IMR-90 (cell line): ENCODE measurements around the gene OR7A17. TPM values are rescaled to one million over a fixed set of nuclear protein-coding genes. Genes with fewer than 3 reads are reported as not detected.

ENCODE experiments used
- ATAC-seq: fragments of 200-7000 bp; cut with Tn5 transposase; 2 replicates; pipeline ENCODE4 v1.9.1; 2020; ENCODE audit warnings: low read depth, mild to moderate bottlenecking, moderate library complexity
- BruUV-seq: library from RNA; stranded (reverse); fragments of 400-500 nt; replicated peaks from 2 replicates; lab custom pipeline; 2021; lab: Mats Ljungman, UMichigan
- CTCF ChIA-PET: fragments of 300-600 bp; formaldehyde crosslinking; extraction: SDS; loops from one replicate; lab custom pipeline; 2021; ENCODE audit warnings: antibody characterized with exemption; lab: Yijun Ruan, JAX
- POLR2A ChIA-PET: fragments of 300-600 bp; sonication (Branson Sonifier 250); formaldehyde crosslinking; loops from one replicate; lab custom pipeline; 2022; ENCODE audit warnings: antibody characterized with exemption; ENCODE audit not compliant: unreplicated experiment; lab: Charles Lee
- DNase-seq: peaks from one replicate; pipeline ENCODE4 v3.0.0; 2013
- H2AFZ ChIP-seq: replicated peaks from 2 replicates; pipeline ENCODE3; 2013; ENCODE audit warnings: low read length, mild to moderate bottlenecking; ENCODE audit not compliant: poor library complexity
- H2AK5ac ChIP-seq: 2 replicates; pipeline ENCODE4 v1.6.1; 2013; ENCODE audit warnings: low read depth, low read length, inconsistent platforms
- H2AK9ac ChIP-seq: replicated peaks from 2 replicates; pipeline ENCODE3; 2013; ENCODE audit warnings: mild to moderate bottlenecking, low read depth, low read length, moderate library complexity; ENCODE audit not compliant: poor library complexity
- H2BK120ac ChIP-seq: 2 replicates; pipeline ENCODE4 v1.6.1; 2013; ENCODE audit warnings: low read depth, low read length, inconsistent platforms
- H2BK15ac ChIP-seq: 3 replicates; pipeline ENCODE4 v1.6.1; 2013; ENCODE audit warnings: low read depth, low read length, inconsistent platforms
- H2BK20ac ChIP-seq: 2 replicates; pipeline ENCODE4 v1.6.1; 2013; ENCODE audit warnings: low read depth, mild to moderate bottlenecking, inconsistent platforms, low read length, moderate library complexity
- H2BK5ac ChIP-seq: 2 replicates; pipeline ENCODE4 v1.6.1; 2013; ENCODE audit warnings: mild to moderate bottlenecking, low read depth, low read length, inconsistent platforms; ENCODE audit not compliant: poor library complexity, severe bottlenecking
- H3K14ac ChIP-seq: replicated peaks from 2 replicates; pipeline ENCODE4 v1.6.1; 2013; ENCODE audit warnings: low read depth, low read length, inconsistent platforms
- H3K18ac ChIP-seq: 2 replicates; pipeline ENCODE4 v1.6.1; 2013; ENCODE audit warnings: low read depth, low read length, control low read depth
- H3K23ac ChIP-seq: 2 replicates; pipeline ENCODE4 v1.6.1; 2013; ENCODE audit warnings: low read depth, low read length, inconsistent platforms
- H3K27ac ChIP-seq: 2 replicates; pipeline ENCODE4 v1.5.1; 2013; ENCODE audit warnings: mild to moderate bottlenecking, control low read depth, low read length; ENCODE audit not compliant: insufficient read depth
- H3K27me3 ChIP-seq: 2 replicates; pipeline ENCODE4 v1.6.1; 2013; ENCODE audit warnings: low read length; ENCODE audit not compliant: control insufficient read depth, insufficient read depth
- H3K36me3 ChIP-seq: 2 replicates; pipeline ENCODE4 v1.6.1; 2013; ENCODE audit warnings: low read length, mixed read lengths; ENCODE audit not compliant: control insufficient read depth, insufficient read depth
- H3K4ac ChIP-seq: 2 replicates; pipeline ENCODE4 v1.6.1; 2013; ENCODE audit warnings: low read depth, low read length, inconsistent platforms
- H3K4me1 ChIP-seq: 2 replicates; pipeline ENCODE4 v1.6.1; 2013; ENCODE audit warnings: low read length, mixed read lengths; ENCODE audit not compliant: control insufficient read depth, insufficient read depth
- H3K4me2 ChIP-seq: 2 replicates; pipeline ENCODE4 v1.6.1; 2013; ENCODE audit warnings: low read depth, mild to moderate bottlenecking, control low read depth, low read length, moderate library complexity
- H3K4me3 ChIP-seq: 2 replicates; pipeline ENCODE4 v1.5.1; 2013; ENCODE audit warnings: low read depth, mild to moderate bottlenecking, control low read depth, low read length, moderate library complexity; ENCODE audit not compliant: insufficient read depth
- H3K56ac ChIP-seq: 2 replicates; pipeline ENCODE4 v1.6.1; 2013; ENCODE audit warnings: low read length, inconsistent platforms; ENCODE audit not compliant: insufficient read depth; ENCODE audit errors: extremely low read depth
- H3K79me1 ChIP-seq, 2 experiments: 2 replicates each; pipeline ENCODE4 v1.6.1; 2013; ENCODE audit warnings: low read length in 2 of 2, inconsistent platforms in 1 of 2, low read depth in 1 of 2
- H3K9ac ChIP-seq: 2 replicates; pipeline ENCODE4 v1.6.1; 2013; ENCODE audit warnings: low read depth, low read length, control low read depth
- H3K9me1 ChIP-seq: 2 replicates; pipeline ENCODE4 v1.6.1; 2013; ENCODE audit warnings: low read length, inconsistent platforms; ENCODE audit not compliant: insufficient read depth
- H3K9me3 ChIP-seq: 2 replicates; pipeline ENCODE4 v1.6.1; 2013; ENCODE audit warnings: low read length; ENCODE audit not compliant: control insufficient read depth, insufficient read depth
- H4K20me1 ChIP-seq: 2 replicates; pipeline ENCODE4 v1.6.1; 2013; ENCODE audit warnings: low read length, inconsistent platforms; ENCODE audit not compliant: insufficient read depth
- H4K5ac ChIP-seq: 2 replicates; pipeline ENCODE4 v1.6.1; 2013; ENCODE audit warnings: mild to moderate bottlenecking, low read depth, low read length, control low read depth
- H4K8ac ChIP-seq, 2 experiments: 2 replicates each; pipeline ENCODE4 v1.6.1; 2013; ENCODE audit warnings: low read depth in 2 of 2, low read length in 2 of 2, control low read depth in 1 of 2, inconsistent platforms in 1 of 2
- H4K91ac ChIP-seq: 2 replicates; pipeline ENCODE4 v1.6.1; 2013; ENCODE audit warnings: low read depth, low read length, inconsistent platforms; ENCODE audit not compliant: insufficient read depth
- CEBPB ChIP-seq: IDR thresholded peaks from 2 replicates; pipeline ENCODE4 v1.6.1; 2012; ENCODE audit warnings: low read depth, low read length, improper control_type of control experiment
- NFE2L2 ChIP-seq: fragments of 150-350 bp; IDR thresholded peaks from 2 replicates; pipeline ENCODE4 v1.6.1; 2016; ENCODE audit warnings: low read depth, mild to moderate bottlenecking, low read length
- WGBS, 2 experiments: methylation state at CpG; one replicate each; pipeline versions ENCODE4 v1.1.5 to v1.1.7; 2013; ENCODE audit warnings: missing lambda C conversion rate in 2 of 2; ENCODE audit not compliant: insufficient read length in 1 of 2; ENCODE audit errors: extremely low coverage in 2 of 2; 5-methylcytosine and 5-hydroxymethylcytosine counted together
- dilution Hi-C: fragments of 300-500 bp; cut with HindIII; formaldehyde crosslinking; loops from one replicate; pipeline ENCODE4 v1.14.3; 2018; ENCODE audit warnings: low sequenced_read_pairs; ENCODE audit not compliant: unreplicated experiment
- in situ Hi-C: fragments of 300-500 bp; cut with MboI; formaldehyde crosslinking; loops from 3 replicates; pipeline ENCODE4 v1.14.3; 2019; ENCODE audit warnings: low sequenced_read_pairs, inconsistent platforms, mixed read lengths
- intact Hi-C: fragments of 100-400 bp; cut with micrococcal nuclease; formaldehyde crosslinking; loops from 2 replicates; pipeline ENCODE4 v1.10.0; 2022
- polyA plus RNA-seq, 3 experiments: library from polyadenylated mRNA; depleted of rRNA; stranded (reverse); fragments of >200 nt; gene quantifications; 2 replicates each; pipeline ENCODE4 v1.2.3, GENCODE V29; 2012; ENCODE audit warnings: low replicate concordance in 1 of 3
- total RNA-seq: library from RNA; depleted of rRNA; stranded (reverse); fragments of >200 nt; gene quantifications from 2 replicates; pipeline ENCODE4 v1.2.3, GENCODE V29; 2012

OR7A17 gene
- total and polyA plus RNA-seq, 2 of the 4 experiments (the other 2 are of a cell fraction), result not detected

DNA sequence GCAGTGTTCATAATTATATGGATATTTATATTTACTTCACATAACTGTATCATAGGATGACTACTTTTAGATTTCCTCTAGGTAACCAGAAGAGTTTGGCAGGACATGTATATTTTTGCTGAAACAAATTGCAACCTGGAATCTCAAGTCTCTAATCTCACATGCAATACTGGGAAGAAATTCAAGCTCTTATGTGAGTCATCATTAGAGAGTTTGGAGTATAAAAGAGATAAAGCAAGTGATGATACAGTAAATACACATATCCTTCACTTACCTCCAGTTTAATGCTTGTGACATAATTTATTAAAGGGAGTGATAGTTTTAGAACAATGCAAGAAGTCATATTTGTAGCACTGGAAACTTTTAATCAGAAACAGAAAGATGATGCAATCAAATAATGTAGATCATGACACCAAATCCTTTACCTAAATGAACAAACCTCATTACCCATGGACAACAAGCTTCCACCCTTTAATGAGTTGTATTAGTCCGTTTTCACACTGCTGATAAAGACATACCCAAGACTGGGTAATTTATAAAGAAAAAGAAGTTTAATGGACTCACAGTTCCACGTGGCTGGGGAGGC, 15.8 kb upstream of the OR7A17 start:
- H2AK5ac ChIP-seq, result no peak overlapping the region
- H2BK15ac ChIP-seq, result no peak overlapping the region
- no peak overlapping the region for H3K56ac ChIP-seq
- no peaks in the 10 kb centered on the region for H3K79me1 ChIP-seq
- H3K4ac ChIP-seq, result no peak overlapping the region
- no peak overlapping the region for H3K4me3 ChIP-seq
- WGBS, 2 experiments, result no CpG with 5 or more reads among the region's 2 CpGs
- no peak overlapping the region for H2BK20ac ChIP-seq
- H4K20me1 ChIP-seq, result no peaks in the 10 kb centered on the region
- H3K9me1 ChIP-seq, result no peaks in the 10 kb centered on the region
- POLR2A ChIA-PET, result no interaction called here
- ATAC-seq, result no peak
- H3K36me3 ChIP-seq, result no peaks in the 10 kb centered on the region
- no peak overlapping the region for H3K18ac ChIP-seq
- no peak overlapping the region for H3K14ac ChIP-seq
- no peaks in the 10 kb centered on the region for H3K4me1 ChIP-seq
- H3K23ac ChIP-seq, result no peak overlapping the region
- in situ Hi-C loops, result no loop called here
- no peak overlapping the region for H2AFZ ChIP-seq
- no TSS peak for BruUV-seq
- dilution Hi-C loops, result no loop called here
- CTCF ChIA-PET, result interaction anchor here (0.6 kb wide), 1 partner anchor 139 kb away, joined by 9 read pairs; no protein-coding TSS in a partner anchor
- H3K4me2 ChIP-seq, result no peak overlapping the region
- H2BK5ac ChIP-seq, result no peak overlapping the region
- H4K91ac ChIP-seq, result no peak overlapping the region
- no peak overlapping the region for H3K27ac ChIP-seq
- no peak overlapping the region for H2BK120ac ChIP-seq
- H3K9me3 ChIP-seq, result 0 out of 2 replicates have a peak, but pooled peaks cover 2% of the 10 kb centered on the region
- H3K27me3 ChIP-seq, result no peaks in the 10 kb centered on the region
- no peak overlapping the region for H4K5ac ChIP-seq
- H2AK9ac ChIP-seq, result no peak overlapping the region
- H4K8ac ChIP-seq, result no peak overlapping the region
- no peak for DNase-seq
- H3K9ac ChIP-seq, result no peak overlapping the region
- intact Hi-C loops, result no loop called here
- TF ChIP-seq CEBPB (peak; percentile 62), NFE2L2 (no peak)
